Prostate gland (tissue), 2 donors: ENCODE data around the gene RBPJL. TPM values are rescaled to one million over a fixed set of nuclear protein-coding genes. Genes with fewer than 3 reads are reported as not detected.

Experiments
- DNase-seq: peaks from one replicate; pipeline ENCODE4 v3.0.0-alpha.2; 2019; ENCODE audit warnings: low spot score
- H3K27ac ChIP-seq, 2 donors: fragments of 200-600 bp; sonication (generic); 2 replicates each; pipeline ENCODE4 v1.5.1; 2017 to 2019
- H3K27me3 ChIP-seq: fragments of 200-600 bp; sonication (generic); replicated peaks from 2 replicates; pipeline ENCODE4 v1.5.1; 2019; ENCODE audit not compliant: insufficient read depth
- H3K36me3 ChIP-seq, 2 donors: fragments of 200-600 bp; sonication (generic); 1 replicate in 1 of 2; 2 replicates in 1 of 2; pipeline versions ENCODE4 v1.5.1 to v1.8.1; 2017 to 2019
- H3K4me1 ChIP-seq: fragments of 200-600 bp; sonication (generic); replicated peaks from 2 replicates; pipeline ENCODE4 v1.5.1; 2019
- H3K4me3 ChIP-seq, 2 donors: fragments of 200-600 bp; sonication (generic); 2 replicates each; pipeline ENCODE4 v1.5.1; 2017 to 2019
- H3K9me3 ChIP-seq: fragments of 200-600 bp; sonication (generic); 2 replicates; pipeline ENCODE4 v1.5.1; 2017
- POLR2A ChIP-seq: fragments of 450-650 bp; IDR thresholded peaks from one replicate; pipeline ENCODE4 v1.6.1; 2016; ENCODE audit warnings: antibody characterized with exemption, mild to moderate bottlenecking
- POLR2AphosphoS5 ChIP-seq: sonication (generic); formaldehyde crosslinking; IDR thresholded peaks from one replicate; pipeline ENCODE4 v1.6.1; 2017; ENCODE audit warnings: antibody characterized with exemption
- WGBS: methylation state at CpG from one replicate; pipeline ENCODE4 v1.1.5; 2018; 5-methylcytosine and 5-hydroxymethylcytosine counted together
- intact Hi-C: fragments of 100-400 bp; cut with DNase I; formaldehyde crosslinking; loops from one replicate; pipeline ENCODE4 v1.14.2; 2022
- total RNA-seq, 2 donors: library from RNA; depleted of rRNA; stranded (reverse); fragments of >200 nt; gene quantifications; one replicate each; pipeline ENCODE4 v1.1.0, GENCODE V29; 2016
- TF ChIP-seq, protein P1 (sequence below), 4 experiments: fragments of 200-600 bp in 2 of 4; fragments of 450-650 bp in 2 of 4; sonication (generic) in 2 of 4; IDR thresholded peaks; 1 replicate in 3 of 4; 2 replicates in 1 of 4; pipeline ENCODE4 v1.5.1; 2016 to 2019; ENCODE audit warnings: antibody characterized with exemption in 4 of 4, mild to moderate bottlenecking in 2 of 4, moderate library complexity in 2 of 4

RBPJL gene
- total RNA-seq, 2 donors from 2014 or later: not detected

- no peak for DNase-seq
- Histone ChIP-seq H3K4me3 (peak overlapping the region; percentile 76), H3K9me3 (no peaks in the 10 kb centered on the region), H3K4me1 (peaks cover 25% of the 10 kb centered on the region), H3K27ac (peak overlapping the region; percentile 92 to 94), H3K36me3 (no peaks in the 10 kb centered on the region), H3K27me3 (no peaks in the 10 kb centered on the region)
- intact Hi-C loops: no loop called here
- WGBS: 44% methylated on average over 3 of the region's 3 CpGs
- TF ChIP-seq, protein P1, sequence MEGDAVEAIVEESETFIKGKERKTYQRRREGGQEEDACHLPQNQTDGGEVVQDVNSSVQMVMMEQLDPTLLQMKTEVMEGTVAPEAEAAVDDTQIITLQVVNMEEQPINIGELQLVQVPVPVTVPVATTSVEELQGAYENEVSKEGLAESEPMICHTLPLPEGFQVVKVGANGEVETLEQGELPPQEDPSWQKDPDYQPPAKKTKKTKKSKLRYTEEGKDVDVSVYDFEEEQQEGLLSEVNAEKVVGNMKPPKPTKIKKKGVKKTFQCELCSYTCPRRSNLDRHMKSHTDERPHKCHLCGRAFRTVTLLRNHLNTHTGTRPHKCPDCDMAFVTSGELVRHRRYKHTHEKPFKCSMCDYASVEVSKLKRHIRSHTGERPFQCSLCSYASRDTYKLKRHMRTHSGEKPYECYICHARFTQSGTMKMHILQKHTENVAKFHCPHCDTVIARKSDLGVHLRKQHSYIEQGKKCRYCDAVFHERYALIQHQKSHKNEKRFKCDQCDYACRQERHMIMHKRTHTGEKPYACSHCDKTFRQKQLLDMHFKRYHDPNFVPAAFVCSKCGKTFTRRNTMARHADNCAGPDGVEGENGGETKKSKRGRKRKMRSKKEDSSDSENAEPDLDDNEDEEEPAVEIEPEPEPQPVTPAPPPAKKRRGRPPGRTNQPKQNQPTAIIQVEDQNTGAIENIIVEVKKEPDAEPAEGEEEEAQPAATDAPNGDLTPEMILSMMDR (IDR thresholded peaks at IDR 0.05): no peak
- TF ChIP-seq POLR2A (no peak), POLR2AphosphoS5 (no peak)
These were observed 39.7 kb downstream of the RBPJL start for GRCh38 chr20:45346291-45346718.

GRCh38 chr20:45346851-45347250 lies 40.2 kb downstream of the RBPJL start:
- intact Hi-C loops: no loop called here
- Histone ChIP-seq H3K4me3 (peak overlapping the region; percentile 76), H3K4me1 (peaks cover 20% of the 10 kb centered on the region), H3K36me3 (no peaks in the 10 kb centered on the region), H3K27ac (peak overlapping the region; percentile 92 to 94), H3K9me3 (no peaks in the 10 kb centered on the region), H3K27me3 (no peaks in the 10 kb centered on the region)
- 23% methylated on average over 5 of the region's 5 CpGs for WGBS
- no peak for DNase-seq
- TF ChIP-seq POLR2A (no peak), POLR2AphosphoS5 (no peak)
- TF ChIP-seq, protein P1 (IDR thresholded peaks at IDR 0.05): no peak

DNA sequence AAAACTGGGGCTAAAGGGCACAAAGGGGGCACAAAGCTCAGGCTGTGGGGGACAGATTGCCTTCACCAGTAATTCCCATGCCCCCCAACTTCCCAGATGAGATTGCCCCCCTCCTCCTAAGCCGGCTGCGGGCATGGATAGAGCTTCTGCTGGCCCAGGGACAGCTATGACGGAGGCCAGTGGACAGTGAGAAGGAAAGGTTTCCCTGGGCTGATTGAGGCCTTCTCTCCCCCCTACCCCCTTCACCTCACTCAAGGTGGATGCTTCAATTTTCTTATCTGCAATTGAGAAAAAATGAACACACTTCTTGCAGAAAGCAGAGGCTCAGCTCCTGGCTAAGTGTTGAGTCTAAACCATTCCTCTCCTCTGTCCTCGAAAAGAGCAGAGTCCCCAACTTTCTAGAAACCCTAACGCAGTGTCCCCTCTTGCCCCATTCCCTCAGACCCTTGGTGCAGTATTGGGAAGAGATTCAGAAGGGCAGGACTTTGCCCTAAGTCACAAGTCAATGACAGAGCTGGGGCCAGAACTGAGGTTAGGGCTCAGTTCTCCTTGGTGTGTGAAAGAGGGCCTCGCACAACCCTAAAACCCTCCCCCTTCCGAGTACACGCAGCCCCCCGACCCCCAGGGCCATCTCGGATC lies 40.8 kb downstream of the RBPJL start:
- no peaks in the 10 kb centered on the region for H3K27me3 ChIP-seq
- DNase-seq: no peak
- H3K27ac ChIP-seq: peak overlapping the region; percentile 92 to 94
- no peaks in the 10 kb centered on the region for H3K9me3 ChIP-seq
- TF ChIP-seq POLR2AphosphoS5 (no peak), POLR2A (no peak)
- TF ChIP-seq, protein P1 (IDR thresholded peaks at IDR 0.05): no peak
- no peaks in the 10 kb centered on the region for H3K36me3 ChIP-seq
- H3K4me3 ChIP-seq: peak overlapping the region; percentile 76
- peaks cover 15% of the 10 kb centered on the region for H3K4me1 ChIP-seq
- intact Hi-C loops: no loop called here
- 15% methylated on average over 10 of the region's 10 CpGs for WGBS

GRCh38 chr20:45347936-45348778 lies 41.5 kb downstream of the RBPJL start, which contains the start of gene SDC4:
Gene SDC4, minus strand, starts transcription at chr20:45348424. Its CDS starts 40 bp downstream, at chr20:45348384.
- TF ChIP-seq POLR2AphosphoS5 (peak; percentile 54), POLR2A (peak; percentile 88)
- TF ChIP-seq, protein P1 (IDR thresholded peaks at IDR 0.05): no peak
- 2% methylated on average over 66 of the region's 77 CpGs for WGBS
- Histone ChIP-seq H3K27me3 (no peaks in the 10 kb centered on the region), H3K4me1 (peaks cover 10% of the 10 kb centered on the region), H3K4me3 (peak within 1 kb of the TSS; percentile 76), H3K27ac (peak within 1 kb of the TSS; percentile 92 to 94), H3K36me3 (no peaks in the 10 kb centered on the region), H3K9me3 (no peaks in the 10 kb centered on the region)
- peak; percentile 68 for DNase-seq
- intact Hi-C loops: no loop called here
